ENCODE results near the gene TMEM39A.

The TMEM39A gene

GRCh38 chr3:119463171-119464169, at the start of gene TMEM39A:
TSS of gene TMEM39A (minus strand) at chr3:119463615. CDS start at chr3:119462074, 1,541 bp downstream.
- peak; percentile 83 to 100 (median 97) for DNase-seq

- no peak for DNase-seq
These were observed 47.3 kb upstream of the TMEM39A start for GRCh38 chr3:119510690-119511089.

- DNase-seq: no peak
These were observed 44.9 kb upstream of the TMEM39A start for GRCh38 chr3:119508172-119508845.

GRCh38 chr3:119507404-119507803, 44.0 kb upstream of the TMEM39A start:
- no peak for DNase-seq

GRCh38 chr3:119506631-119507030, 43.2 kb upstream of the TMEM39A start:
- no peak for DNase-seq

- DNase-seq: no peak
These were observed 37.5 kb upstream of the TMEM39A start for GRCh38 chr3:119500901-119501300.

GRCh38 chr3:119500265-119500664, 36.9 kb upstream of the TMEM39A start:
- no peak for DNase-seq

- peak; percentile 67 to 99 (median 96) for DNase-seq
These were observed 35.0 kb upstream of the TMEM39A start, which contains the start of gene TIMMDC1 for GRCh38 chr3:119498186-119499011. TSS of gene TIMMDC1 (plus strand) at chr3:119498547. CDS start at chr3:119498734, 187 bp downstream.

- peak in 23 of 56 donors; percentile 0 to 42 (median 17) for DNase-seq
These were observed 34.4 kb upstream of the TMEM39A start for GRCh38 chr3:119497820-119498185.

GRCh38 chr3:119494597-119494996, 31.2 kb upstream of the TMEM39A start:
- DNase-seq: no peak

- DNase-seq: no peak
These were observed 29.4 kb upstream of the TMEM39A start for GRCh38 chr3:119492810-119493209.

GRCh38 chr3:119492128-119492527, 28.7 kb upstream of the TMEM39A start:
- DNase-seq: no peak

- no peak for DNase-seq
These were observed 26.7 kb upstream of the TMEM39A start for GRCh38 chr3:119490153-119490552.

- DNase-seq: no peak
These were observed 22.1 kb upstream of the TMEM39A start for GRCh38 chr3:119485563-119485962.

- DNase-seq: no peak
These were observed 19.7 kb upstream of the TMEM39A start for GRCh38 chr3:119483101-119483500.

GRCh38 chr3:119481079-119481478, 17.7 kb upstream of the TMEM39A start:
- no peak for DNase-seq

GRCh38 chr3:119470866-119471265, 7.5 kb upstream of the TMEM39A start:
- no peak for DNase-seq

- DNase-seq: peak in 3 of 56 donors; percentile 13 to 59 (median 28)
These were observed 6.2 kb upstream of the TMEM39A start for GRCh38 chr3:119469418-119470189.

GRCh38 chr3:119468041-119468440, 4.6 kb upstream of the TMEM39A start:
- DNase-seq: no peak

- DNase-seq: no peak
These were observed 6.2 kb downstream of the TMEM39A start for GRCh38 chr3:119457246-119457645.

- no peak for DNase-seq
These were observed 6.9 kb downstream of the TMEM39A start for GRCh38 chr3:119456469-119456868.
